GM19324 (cell line): Measurements from ENCODE around the gene ESD.

Source experiments
- ATAC-seq: cut with Tn5 transposase; IDR thresholded peaks from one replicate; pipeline ENCODE4 v1.9.1; 2021; ENCODE audit warnings: mild to moderate bottlenecking, moderate library complexity; ENCODE audit not compliant: unreplicated experiment, low FRiP score

ESD gene

DNA sequence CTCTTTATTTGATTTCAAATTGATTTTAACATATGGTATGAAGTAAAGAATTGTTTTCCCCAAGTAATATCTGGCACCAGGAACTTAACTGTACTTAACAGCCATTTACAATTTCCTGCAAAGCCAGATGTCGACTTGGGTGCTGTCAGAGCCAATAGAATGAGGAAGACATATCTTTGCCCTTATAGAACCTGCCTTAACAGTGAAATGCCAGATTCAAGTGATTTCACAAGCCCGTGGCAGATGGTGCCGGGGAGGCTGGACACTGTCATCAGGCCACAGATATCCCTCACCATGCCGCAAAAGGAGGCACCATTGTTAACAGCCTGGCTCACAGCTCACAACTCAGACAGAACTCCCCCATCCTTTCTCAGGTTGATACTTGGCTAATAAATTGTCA is 48.7 kb downstream of the ESD start:
- no peak for ATAC-seq

DNA sequence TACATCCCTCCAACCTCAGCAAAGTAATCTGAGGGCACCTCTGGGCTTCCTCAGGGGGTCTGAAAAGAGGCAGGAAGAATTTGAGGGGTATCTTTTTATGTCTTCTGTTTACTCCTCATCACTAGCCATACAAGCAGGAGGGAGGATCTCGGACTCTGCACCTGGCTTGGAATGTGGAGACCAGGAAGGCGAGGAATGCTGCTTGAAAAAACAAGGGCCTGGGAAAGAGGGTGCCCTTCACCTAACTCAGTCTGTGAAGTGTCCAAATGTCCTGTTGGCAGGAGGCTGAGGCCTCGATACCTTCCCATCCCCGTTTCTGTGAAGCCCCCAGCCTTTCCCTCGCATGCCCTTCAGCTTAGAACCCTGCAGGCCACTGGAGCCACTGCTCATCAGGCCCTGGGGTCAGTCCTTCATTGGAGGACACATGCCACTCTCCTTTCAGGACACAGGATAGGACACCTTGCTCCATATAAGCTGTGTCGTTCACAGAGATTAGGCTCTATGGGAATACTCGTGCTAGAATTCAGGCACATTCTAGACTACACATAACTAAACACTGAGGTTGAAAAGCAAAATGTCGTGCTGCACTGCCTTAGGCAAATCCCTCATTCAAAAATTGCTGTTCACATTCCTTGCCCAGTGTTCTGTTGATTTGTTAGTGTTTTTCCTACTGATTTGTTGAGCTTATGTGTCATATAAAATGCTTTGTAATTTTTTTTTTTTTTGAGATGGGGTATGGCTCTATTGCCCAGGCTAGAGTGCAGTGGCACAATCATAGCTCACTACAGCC is 49.7 kb downstream of the ESD start:
- ATAC-seq: no peak

DNA sequence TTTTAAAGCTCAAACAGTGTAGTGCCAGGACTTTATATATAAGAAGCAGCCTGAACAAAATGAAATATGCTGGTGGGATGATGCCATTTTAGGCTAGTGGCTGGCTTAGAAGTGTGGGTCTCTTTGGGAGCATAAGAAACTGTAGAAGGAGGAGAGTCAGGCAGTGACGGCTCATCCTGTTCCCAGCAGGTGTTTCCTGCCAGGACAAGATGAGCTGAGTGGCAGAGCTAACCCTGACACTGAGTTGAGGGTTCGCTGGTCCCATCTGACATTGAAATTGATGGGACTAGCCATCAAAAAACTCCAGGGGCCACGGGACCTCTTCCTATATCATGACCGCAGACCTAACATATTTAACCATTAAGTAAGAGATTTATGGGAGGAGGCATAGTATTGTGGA is 51.3 kb downstream of the ESD start:
- no peak for ATAC-seq

DNA sequence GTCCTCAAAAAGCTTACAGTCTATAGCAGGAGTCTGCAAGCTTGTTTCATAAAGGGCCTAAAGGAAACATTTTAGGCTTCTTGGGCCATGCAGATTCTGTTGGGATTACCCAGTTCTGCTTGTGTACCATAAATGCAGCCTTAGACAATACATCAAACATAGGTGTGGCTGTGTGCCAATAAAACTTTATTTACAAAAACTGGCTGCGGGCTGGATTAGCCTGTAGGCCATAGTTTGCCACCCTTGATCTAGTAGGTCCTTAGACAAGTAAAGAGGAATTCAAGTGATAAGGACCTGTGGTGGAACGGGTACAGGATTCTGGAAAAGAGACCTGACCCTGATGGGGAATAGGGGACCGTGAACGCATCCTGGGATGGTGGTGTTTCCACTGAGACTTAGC is 51.9 kb downstream of the ESD start:
- no peak for ATAC-seq

DNA sequence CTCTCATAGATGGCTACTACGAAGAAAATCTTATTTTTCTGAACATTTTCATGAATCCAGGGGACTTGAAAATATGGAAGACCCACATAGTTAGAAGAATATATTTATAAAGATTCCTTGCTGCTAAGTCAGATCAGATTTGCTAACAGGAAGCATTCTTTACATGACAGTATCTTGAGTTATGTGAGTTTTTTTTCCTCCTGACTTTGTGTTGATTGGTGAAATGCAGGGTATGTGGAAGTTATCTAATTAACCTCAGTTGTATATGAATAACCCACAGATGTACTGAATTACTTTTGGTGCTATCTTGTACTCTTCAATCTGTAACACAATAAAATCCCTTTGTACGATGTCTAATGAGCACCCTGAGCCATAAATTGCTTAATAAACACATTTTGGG is 53.8 kb downstream of the ESD start:
- ATAC-seq: no peak

DNA sequence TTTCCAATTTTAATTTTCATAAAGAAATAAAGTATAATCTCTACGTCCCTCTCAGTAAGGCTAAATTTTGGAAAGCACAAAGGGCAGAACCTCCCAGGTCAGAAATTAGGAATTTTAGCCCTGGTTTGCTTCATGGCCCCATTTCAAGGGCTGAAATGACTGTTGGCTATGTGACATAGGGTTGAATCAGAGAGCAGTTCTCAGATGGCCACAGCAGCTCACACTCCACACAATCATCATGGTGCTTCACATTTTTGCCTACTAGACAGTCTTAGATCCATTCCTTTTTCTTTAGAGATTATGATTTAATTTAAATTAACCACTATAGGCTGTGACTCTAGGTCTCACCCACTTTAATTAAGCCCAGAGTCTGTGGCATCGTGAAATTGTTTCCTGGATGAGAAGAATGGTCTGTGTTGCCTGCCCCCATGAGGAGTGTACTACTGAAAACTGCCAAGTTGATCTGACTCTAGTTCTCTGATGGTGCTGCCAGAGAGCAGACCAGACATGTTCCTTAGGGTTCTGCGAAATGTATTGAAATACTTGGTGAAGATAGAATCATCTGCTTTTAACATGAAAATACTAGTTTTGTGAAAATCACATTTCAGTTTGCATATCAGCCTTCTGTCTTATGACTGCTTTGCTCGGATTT is 57.4 kb downstream of the ESD start:
- ATAC-seq: no peak

DNA sequence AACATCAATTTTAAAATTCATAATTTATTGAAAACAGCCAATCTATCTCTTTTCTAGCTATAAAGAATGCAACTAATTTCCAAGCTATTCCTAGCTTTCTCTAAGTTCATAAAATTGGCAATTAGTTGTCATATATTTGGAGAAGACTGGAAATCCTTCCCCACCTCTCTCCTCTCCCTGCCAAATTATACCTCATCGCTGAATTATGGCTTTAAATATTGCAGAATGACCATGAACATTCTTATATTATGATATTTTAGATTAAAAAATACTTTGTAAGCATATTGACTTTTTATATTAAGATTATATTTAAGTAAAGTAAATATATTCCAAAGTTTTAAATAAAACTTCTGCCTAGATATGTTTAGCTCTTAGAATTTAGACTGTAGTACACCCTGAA is 58.2 kb downstream of the ESD start:
- no peak for ATAC-seq

DNA sequence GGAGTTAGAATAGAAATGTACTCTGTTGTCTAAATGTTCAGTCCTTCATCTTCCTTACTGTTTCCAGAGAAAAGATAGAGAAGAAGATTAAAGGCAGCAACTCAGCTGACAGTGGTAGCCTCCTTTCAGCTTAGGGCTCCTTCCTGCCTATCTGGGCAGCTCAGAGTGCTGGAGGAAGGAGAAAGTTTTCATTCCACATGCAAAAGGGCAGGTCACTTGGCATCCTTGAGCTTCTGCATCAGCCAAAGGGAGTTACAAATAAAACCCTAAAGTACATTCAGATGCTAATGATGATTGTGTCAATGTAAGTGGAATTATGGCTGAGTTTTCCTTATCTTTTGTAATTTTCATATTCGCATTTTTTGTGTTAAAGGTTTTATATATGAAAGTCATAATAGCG is 58.9 kb downstream of the ESD start:
- no peak for ATAC-seq

DNA sequence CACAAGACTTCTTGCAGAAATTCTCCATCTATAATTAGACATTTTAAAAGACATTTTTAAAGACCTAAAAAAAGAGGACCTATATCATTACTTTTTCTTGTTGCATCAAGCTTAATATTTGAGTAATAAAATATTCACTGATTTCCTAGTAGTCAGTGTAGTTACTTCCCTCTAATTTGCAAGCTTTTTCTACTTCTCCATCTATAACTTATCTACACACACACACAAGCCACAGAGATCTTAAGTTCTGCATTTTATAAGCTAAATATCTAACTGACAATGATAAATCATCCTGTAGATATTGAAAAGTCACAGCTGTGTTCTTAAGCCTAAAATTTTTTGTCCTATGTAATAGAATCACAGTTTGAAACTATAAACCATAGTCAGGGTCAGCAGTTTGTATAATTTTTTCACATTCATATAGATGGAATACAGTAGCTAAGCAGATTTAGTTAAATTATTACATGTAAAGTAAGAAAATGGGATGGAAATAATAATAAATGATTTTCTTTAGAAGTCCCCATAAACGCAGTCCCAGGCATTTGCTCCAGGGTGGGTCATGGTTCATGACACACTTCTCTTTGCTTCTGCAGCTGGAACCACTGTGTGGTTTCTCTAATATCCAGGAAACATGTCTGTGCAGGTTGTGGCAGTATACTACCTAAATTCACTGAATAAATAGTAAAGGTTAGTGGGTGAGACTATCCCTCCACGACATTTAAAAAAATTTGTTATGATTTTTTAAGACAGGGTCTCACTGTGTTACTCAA is 60.2 kb downstream of the ESD start:
- ATAC-seq: no peak

DNA sequence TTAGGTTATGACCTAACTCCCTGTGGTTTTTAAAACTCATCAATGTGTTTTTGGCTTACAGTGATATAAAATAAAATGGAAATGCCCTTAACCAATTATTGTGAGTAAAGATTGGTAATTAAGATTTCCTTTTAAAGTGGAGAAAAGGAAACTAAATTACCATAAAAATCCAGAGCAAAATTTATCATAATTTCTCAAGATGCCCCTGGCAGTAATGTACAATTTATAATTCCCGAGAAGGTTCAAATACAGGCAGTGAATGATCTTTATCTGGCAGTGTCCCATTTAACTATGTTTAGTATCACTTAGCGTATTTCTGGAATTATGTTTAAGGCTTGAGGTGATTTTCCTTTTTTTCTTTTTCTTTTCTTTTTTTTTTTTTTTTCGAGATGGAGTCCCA is 61.5 kb downstream of the ESD start:
- ATAC-seq: no peak

DNA sequence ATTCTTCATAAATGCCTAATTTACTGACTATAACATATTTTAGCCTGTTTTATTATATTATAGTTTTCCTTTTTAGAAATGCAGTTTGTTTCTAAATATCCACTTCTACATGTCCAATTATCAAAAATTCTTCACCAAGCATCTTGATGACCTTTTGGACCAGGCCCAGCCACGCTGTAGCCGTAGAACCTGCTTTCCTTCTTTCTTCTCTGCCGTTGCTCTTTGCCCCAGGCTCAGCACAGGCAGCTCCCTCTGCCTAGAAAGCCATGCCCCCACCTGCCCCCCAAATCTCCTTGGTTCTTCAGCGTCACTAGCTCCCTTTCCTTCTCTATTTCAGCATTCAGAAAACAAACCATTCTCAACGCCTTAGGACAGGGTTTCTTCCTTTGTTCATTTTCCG is 65.4 kb downstream of the ESD start:
- ATAC-seq: no peak

DNA sequence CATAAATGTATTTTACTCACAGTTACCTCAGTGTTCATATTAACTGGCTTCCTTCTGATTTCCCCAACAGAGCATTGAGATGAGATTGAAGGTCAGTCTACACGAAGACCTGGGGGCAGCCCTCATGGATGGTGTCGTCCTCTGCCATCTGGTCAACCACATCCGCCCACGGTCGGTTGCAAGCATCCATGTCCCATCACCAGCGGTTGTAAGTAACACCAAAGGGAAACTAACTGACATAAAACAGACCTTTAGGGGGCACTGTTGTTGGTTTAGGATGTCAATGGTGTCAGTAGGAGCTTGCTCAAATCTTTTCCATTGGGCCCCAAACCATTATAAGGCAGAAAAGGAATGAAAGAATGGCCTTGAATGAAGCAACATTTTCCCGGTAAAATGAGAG is 68.2 kb downstream of the ESD start:
- no peak for ATAC-seq

DNA sequence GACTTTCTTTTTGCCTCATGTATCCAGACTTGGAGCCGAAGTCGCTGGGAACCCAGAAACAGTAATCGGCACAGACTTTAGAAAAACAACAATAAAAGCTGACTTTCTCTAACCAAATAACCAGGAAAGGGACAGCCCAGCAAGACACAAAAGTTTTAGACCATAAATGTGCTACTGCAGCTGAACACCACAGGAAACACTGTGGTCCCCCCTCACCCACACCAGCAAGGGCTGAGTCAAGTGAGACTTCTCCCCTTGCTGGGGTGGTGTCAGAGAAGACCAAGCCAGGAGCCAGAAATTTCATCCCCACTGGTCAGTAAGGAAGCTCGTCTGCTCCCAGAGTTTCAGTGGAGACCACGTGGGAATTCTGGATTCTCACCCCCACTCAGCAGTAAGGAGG is 70.6 kb downstream of the ESD start:
- ATAC-seq: no peak
